ENCODE measurements around the gene TMEM53. TPM values are rescaled to one million over a fixed set of nuclear protein-coding genes. Genes with fewer than 3 reads are reported as not detected.

Gene TMEM53
- total and polyA plus RNA-seq, 9 donors: 4.1 to 17.9 (median 11.4) TPM

- TF ChIP-seq, protein P1, sequence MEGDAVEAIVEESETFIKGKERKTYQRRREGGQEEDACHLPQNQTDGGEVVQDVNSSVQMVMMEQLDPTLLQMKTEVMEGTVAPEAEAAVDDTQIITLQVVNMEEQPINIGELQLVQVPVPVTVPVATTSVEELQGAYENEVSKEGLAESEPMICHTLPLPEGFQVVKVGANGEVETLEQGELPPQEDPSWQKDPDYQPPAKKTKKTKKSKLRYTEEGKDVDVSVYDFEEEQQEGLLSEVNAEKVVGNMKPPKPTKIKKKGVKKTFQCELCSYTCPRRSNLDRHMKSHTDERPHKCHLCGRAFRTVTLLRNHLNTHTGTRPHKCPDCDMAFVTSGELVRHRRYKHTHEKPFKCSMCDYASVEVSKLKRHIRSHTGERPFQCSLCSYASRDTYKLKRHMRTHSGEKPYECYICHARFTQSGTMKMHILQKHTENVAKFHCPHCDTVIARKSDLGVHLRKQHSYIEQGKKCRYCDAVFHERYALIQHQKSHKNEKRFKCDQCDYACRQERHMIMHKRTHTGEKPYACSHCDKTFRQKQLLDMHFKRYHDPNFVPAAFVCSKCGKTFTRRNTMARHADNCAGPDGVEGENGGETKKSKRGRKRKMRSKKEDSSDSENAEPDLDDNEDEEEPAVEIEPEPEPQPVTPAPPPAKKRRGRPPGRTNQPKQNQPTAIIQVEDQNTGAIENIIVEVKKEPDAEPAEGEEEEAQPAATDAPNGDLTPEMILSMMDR (IDR thresholded peaks at IDR 0.05): no peak
- TF ChIP-seq POLR2A (IDR thresholded peaks at IDR 0.05) (no peak), EP300 (IDR thresholded peaks at IDR 0.05) (no peak)
- intact Hi-C loops (cut with DNase I): loop anchor here in 3 of 4 donors (5.0 to 10.0 kb wide), 4 partner anchors 42 to 440 kb away; partner anchors contain the start of gene DMAP1 (in 2 of the 3)
- WGBS, 3 donors: 89 to 92% (median 91%) methylated on average over 35 of the region's 35 CpGs
- no peak for DNase-seq
- Histone ChIP-seq H3K9me3 (no peaks in the 10 kb centered on the region), H3K4me3 (no peak overlapping the region), H3K27me3 (no peaks in the 10 kb centered on the region), H3K27ac (no peak overlapping the region), H3K4me1 (ENCODE audit: insufficient read depth) (no peaks in the 10 kb centered on the region), H3K36me3 (no peaks in the 10 kb centered on the region)
These were observed 19.6 kb downstream of the TMEM53 start for GRCh38 chr1:44654621-44655187.

GRCh38 chr1:44653107-44653964, 20.9 kb downstream of the TMEM53 start:
- H3K4me1 ChIP-seq (ENCODE audit: insufficient read depth): no peaks in the 10 kb centered on the region
- no peaks in the 10 kb centered on the region for H3K9me3 ChIP-seq
- TF ChIP-seq, protein P1 (IDR thresholded peaks at IDR 0.05): no peak
- TF ChIP-seq POLR2A (IDR thresholded peaks at IDR 0.05): no peak
- no peak for TF ChIP-seq EP300 (IDR thresholded peaks at IDR 0.05)
- 58 to 65% (median 59%) methylated on average over 11 of the region's 11 CpGs for WGBS, 3 donors
- no peak for DNase-seq
- no peak overlapping the region for H3K27ac ChIP-seq
- H3K4me3 ChIP-seq: no peak overlapping the region
- H3K36me3 ChIP-seq: no peaks in the 10 kb centered on the region
- no peaks in the 10 kb centered on the region for H3K27me3 ChIP-seq
- intact Hi-C loops (cut with DNase I): loop anchor here in 3 of 4 donors (5.0 to 10.0 kb wide), 4 partner anchors 41 to 439 kb away; partner anchors contain the start of gene DMAP1 (in 2 of the 3)

DNA sequence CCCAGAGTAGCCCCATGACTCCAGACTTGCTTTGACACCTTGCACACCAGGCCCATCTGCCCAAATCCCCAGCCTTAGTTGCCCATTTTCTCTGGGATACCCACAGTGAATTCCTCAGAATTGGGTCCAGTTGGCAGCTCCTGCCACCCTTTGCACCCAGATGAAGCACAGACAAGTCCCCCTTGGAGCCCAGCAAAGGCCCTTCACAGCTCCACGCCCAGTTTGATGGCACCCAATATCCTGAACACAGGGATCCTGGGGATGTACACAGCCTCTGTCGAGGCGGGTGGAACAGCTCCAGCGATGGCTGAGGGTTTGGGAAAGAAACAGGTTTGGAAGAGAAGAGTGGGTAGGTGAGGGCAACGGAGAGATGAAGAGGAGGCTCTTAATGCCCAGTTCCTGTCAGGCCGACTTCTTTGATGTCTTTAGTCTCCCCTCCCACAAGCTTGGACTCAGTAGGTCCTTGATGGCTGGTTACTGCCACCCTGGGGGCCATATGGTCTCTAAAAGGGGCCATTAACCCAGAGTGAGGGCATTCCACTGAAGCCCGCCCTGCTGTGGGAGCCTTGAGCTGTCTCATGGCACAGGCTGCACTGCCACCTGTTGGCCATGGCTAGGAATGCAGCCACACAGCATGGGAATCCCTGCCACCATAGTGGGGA, 21.7 kb downstream of the TMEM53 start:
- no peak overlapping the region for H3K27ac ChIP-seq
- 41 to 48% (median 43%) methylated on average over 7 of the region's 7 CpGs for WGBS, 3 donors
- H3K36me3 ChIP-seq: no peaks in the 10 kb centered on the region

More for the DNA sequence above, 21.7 kb downstream of the TMEM53 start:
- intact Hi-C loops (cut with DNase I): loop anchor here in 3 of 4 donors (5.0 to 10.0 kb wide), 4 partner anchors 40 to 438 kb away; partner anchors contain the start of gene DMAP1 (in 2 of the 3)
- H3K27me3 ChIP-seq: no peaks in the 10 kb centered on the region
- peak; percentile 63 to 87 (median 82) for DNase-seq
- H3K4me3 ChIP-seq: no peak overlapping the region
- no peaks in the 10 kb centered on the region for H3K9me3 ChIP-seq
- TF ChIP-seq, protein P1 (IDR thresholded peaks at IDR 0.05): peak; percentile 59 to 91 (median 84)
- TF ChIP-seq EP300 (IDR thresholded peaks at IDR 0.05) (no peak), POLR2A (IDR thresholded peaks at IDR 0.05) (no peak)
- H3K4me1 ChIP-seq (ENCODE audit: insufficient read depth): no peaks in the 10 kb centered on the region

Measured in ovary (tissue), 9 donors.